Measurements from ENCODE around the gene ABCG4.

DNA sequence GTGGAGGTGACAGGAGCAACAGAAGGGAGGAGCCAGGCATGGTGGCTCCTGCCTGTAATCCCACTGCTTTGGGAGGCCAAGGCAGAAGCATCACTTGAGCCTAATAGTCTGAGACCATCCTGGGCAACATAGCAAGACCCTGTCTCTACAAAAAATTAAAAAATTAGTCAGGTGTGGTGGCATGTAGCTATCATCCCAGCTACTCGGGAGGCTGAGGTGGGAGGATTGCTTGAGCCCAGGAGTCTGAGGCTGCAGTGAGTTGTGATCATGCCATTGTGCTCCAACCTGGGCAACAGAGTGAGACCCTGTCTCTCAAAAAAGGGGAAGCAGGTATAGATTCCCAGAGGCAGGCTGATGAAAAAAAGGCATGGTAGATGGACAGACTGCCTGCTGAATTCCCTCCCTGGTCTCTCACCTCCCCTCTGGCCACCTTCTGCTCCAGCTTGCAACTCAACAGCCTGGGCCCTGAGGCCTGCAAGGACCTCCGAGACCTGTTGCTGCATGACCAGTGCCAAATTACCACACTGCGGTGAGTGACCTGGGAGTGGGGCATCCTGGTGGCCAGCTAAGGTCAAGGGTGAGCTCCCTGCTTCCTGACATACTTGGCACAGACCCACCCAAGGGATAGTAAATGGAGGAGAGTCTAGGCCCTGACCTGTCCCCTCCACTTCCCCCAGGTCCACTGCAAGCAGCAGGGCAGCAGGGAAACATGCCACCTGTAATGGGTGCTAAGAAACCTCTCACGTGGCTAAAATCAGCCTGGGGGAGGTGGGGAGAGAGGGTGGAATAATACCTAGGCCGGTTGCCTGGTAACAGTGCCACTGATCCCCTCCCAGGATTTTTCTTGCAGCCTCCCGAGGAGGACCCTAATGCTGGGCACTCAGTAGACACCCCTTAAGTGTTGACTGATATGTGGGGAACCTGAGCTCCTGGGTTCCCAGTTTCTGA lies 32.2 kb downstream of the ABCG4 start:
- no peak for TF ChIP-seq EP300 (IDR thresholded peaks at IDR 0.05)
- TF ChIP-seq, protein P1, sequence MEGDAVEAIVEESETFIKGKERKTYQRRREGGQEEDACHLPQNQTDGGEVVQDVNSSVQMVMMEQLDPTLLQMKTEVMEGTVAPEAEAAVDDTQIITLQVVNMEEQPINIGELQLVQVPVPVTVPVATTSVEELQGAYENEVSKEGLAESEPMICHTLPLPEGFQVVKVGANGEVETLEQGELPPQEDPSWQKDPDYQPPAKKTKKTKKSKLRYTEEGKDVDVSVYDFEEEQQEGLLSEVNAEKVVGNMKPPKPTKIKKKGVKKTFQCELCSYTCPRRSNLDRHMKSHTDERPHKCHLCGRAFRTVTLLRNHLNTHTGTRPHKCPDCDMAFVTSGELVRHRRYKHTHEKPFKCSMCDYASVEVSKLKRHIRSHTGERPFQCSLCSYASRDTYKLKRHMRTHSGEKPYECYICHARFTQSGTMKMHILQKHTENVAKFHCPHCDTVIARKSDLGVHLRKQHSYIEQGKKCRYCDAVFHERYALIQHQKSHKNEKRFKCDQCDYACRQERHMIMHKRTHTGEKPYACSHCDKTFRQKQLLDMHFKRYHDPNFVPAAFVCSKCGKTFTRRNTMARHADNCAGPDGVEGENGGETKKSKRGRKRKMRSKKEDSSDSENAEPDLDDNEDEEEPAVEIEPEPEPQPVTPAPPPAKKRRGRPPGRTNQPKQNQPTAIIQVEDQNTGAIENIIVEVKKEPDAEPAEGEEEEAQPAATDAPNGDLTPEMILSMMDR (IDR thresholded peaks at IDR 0.05): no peak
